D721Med (cell line): ENCODE data around the gene RCSD1.

Experiments
- DNase-seq: peaks from one replicate; pipeline ENCODE4 v3.0.0; 2011; ENCODE audit warnings: low spot score; ENCODE audit not compliant: insufficient read length
- FAIRE-seq: peaks from 2 replicates; lab custom pipeline; 2011; peaks lifted over from hg19 to GRCh38; lab: Jason Lieb, UNC
- TF ChIP-seq, protein P1 (sequence below): IDR thresholded peaks from 2 replicates; pipeline ENCODE4 v1.5.1; 2012; ENCODE audit warnings: mild to moderate bottlenecking, control low read depth; ENCODE audit not compliant: insufficient read depth; ENCODE audit errors: missing control alignments

The RCSD1 gene

DNA sequence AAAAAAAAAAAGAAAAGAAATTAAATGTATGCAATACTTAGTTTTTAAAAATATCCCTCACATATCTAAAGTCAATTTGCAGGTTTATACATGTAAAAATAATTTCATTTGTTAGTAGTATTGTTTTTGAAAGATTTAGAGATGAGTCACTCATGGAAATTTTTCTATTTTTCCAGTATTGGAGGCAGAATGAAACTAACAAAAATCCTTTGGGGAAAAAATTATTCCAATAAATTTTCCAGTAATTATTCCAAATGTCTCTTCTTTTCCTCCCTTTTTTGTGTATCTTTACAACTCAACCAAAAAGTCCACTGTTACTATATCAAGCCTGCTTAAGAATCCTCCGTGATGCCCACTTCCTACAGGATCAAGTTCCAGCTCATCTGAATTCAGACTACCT is 121.6 kb downstream of the RCSD1 start:
- DNase-seq (no peak), FAIRE-seq (no peak)
- TF ChIP-seq, protein P1, sequence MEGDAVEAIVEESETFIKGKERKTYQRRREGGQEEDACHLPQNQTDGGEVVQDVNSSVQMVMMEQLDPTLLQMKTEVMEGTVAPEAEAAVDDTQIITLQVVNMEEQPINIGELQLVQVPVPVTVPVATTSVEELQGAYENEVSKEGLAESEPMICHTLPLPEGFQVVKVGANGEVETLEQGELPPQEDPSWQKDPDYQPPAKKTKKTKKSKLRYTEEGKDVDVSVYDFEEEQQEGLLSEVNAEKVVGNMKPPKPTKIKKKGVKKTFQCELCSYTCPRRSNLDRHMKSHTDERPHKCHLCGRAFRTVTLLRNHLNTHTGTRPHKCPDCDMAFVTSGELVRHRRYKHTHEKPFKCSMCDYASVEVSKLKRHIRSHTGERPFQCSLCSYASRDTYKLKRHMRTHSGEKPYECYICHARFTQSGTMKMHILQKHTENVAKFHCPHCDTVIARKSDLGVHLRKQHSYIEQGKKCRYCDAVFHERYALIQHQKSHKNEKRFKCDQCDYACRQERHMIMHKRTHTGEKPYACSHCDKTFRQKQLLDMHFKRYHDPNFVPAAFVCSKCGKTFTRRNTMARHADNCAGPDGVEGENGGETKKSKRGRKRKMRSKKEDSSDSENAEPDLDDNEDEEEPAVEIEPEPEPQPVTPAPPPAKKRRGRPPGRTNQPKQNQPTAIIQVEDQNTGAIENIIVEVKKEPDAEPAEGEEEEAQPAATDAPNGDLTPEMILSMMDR = no peak

GRCh38 chr1:167752219-167752985 is 122.4 kb downstream of the RCSD1 start:
- FAIRE-seq (no peak), DNase-seq (no peak)
- TF ChIP-seq, protein P1 = no peak

DNA sequence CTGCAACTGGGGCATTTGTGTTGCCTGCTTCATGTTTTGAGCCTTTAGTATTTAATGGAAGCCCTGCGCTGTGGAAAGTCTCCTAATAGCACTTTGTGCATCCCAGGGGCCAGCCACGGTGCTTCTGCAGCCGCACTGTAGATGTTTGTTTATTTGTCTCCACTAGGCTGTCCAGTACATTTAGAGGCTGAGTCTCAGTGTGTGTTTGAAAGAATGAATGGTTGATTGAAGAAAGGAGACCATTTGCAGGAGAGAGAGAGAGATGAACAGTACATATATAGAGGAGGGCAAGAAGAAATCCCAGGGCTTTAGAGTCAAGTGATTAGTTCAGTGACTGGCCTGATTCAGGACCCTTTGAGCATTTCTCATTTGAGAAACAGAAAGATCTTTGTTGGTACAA is 125.6 kb downstream of the RCSD1 start:
- TF ChIP-seq, protein P1 = no peak
- FAIRE-seq = no peak
- no peak for DNase-seq
